PFSK-1 (cell line): ENCODE data around the gene DYNC1H1.

ENCODE experiments used
- POLR2AphosphoS5 ChIP-seq: IDR thresholded peaks from 2 replicates; pipeline ENCODE4 v1.6.1; 2012; ENCODE audit warnings: low read depth, mild to moderate bottlenecking, control low read depth, low read length, moderate library complexity
- SIN3A ChIP-seq: IDR thresholded peaks from 2 replicates; pipeline ENCODE4 v1.6.1; 2012; ENCODE audit warnings: mild to moderate bottlenecking, low read length, moderate library complexity, borderline replicate concordance; ENCODE audit not compliant: insufficient read depth
- TAF1 ChIP-seq: IDR thresholded peaks from 2 replicates; pipeline ENCODE4 v1.6.1; 2012; ENCODE audit warnings: low read length, control low read depth, borderline replicate concordance; ENCODE audit not compliant: insufficient read depth
- TF ChIP-seq, protein P1 (sequence below), 2 experiments: IDR thresholded peaks; 2 replicates each; pipeline versions ENCODE4 v1.6.1 to v1.8.0; 2011 to 2012; ENCODE audit warnings: low read depth in 2 of 2, low read length in 2 of 2, control low read depth in 1 of 2, inconsistent platforms in 1 of 2, mild to moderate bottlenecking in 1 of 2, moderate library complexity in 1 of 2; ENCODE audit not compliant: insufficient read depth in 1 of 2

GRCh38 chr14:102046337-102047278 is 82.2 kb downstream of the DYNC1H1 start:
- TF ChIP-seq, protein P1, sequence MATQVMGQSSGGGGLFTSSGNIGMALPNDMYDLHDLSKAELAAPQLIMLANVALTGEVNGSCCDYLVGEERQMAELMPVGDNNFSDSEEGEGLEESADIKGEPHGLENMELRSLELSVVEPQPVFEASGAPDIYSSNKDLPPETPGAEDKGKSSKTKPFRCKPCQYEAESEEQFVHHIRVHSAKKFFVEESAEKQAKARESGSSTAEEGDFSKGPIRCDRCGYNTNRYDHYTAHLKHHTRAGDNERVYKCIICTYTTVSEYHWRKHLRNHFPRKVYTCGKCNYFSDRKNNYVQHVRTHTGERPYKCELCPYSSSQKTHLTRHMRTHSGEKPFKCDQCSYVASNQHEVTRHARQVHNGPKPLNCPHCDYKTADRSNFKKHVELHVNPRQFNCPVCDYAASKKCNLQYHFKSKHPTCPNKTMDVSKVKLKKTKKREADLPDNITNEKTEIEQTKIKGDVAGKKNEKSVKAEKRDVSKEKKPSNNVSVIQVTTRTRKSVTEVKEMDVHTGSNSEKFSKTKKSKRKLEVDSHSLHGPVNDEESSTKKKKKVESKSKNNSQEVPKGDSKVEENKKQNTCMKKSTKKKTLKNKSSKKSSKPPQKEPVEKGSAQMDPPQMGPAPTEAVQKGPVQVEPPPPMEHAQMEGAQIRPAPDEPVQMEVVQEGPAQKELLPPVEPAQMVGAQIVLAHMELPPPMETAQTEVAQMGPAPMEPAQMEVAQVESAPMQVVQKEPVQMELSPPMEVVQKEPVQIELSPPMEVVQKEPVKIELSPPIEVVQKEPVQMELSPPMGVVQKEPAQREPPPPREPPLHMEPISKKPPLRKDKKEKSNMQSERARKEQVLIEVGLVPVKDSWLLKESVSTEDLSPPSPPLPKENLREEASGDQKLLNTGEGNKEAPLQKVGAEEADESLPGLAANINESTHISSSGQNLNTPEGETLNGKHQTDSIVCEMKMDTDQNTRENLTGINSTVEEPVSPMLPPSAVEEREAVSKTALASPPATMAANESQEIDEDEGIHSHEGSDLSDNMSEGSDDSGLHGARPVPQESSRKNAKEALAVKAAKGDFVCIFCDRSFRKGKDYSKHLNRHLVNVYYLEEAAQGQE (IDR thresholded peaks at IDR 0.05; ENCODE audit: insufficient read depth in 1 of 2, low read depth in 2 of 2, low read length in 2 of 2) = no peak
- TF ChIP-seq POLR2AphosphoS5 (no peak), TAF1 (no peak), SIN3A (no peak)
